GM12878 (cell line): ENCODE measurements around the gene ATF4. TPM values are rescaled to one million over a fixed set of nuclear protein-coding genes. Genes with fewer than 3 reads are reported as not detected.

Experiments
- CBX5 ChIP-seq: sonication (generic); IDR thresholded peaks from 2 replicates; pipeline ENCODE4 v1.6.1; 2016; ENCODE audit warnings: low read depth, moderate library complexity, mild to moderate bottlenecking, inconsistent platforms
- CREM ChIP-seq: IDR thresholded peaks from 2 replicates; pipeline ENCODE4 v1.6.1; 2014; ENCODE audit warnings: antibody characterized with exemption, low read depth
- E4F1 ChIP-seq: fragments of 450-650 bp; IDR thresholded peaks from 2 replicates; pipeline ENCODE4 v1.6.1; 2018; ENCODE audit warnings: borderline replicate concordance, mild to moderate bottlenecking; ENCODE audit not compliant: partially characterized antibody
- EED ChIP-seq: sonication (generic); IDR thresholded peaks from 2 replicates; pipeline ENCODE4 v1.6.1; 2016; ENCODE audit warnings: antibody characterized with exemption, low read depth
- EGR1 ChIP-seq, 2 experiments: IDR thresholded peaks; 1 replicate in 1 of 2; 2 replicates in 1 of 2; pipeline ENCODE4 v1.6.1; 2011 to 2012; ENCODE audit warnings: low read depth in 2 of 2, low read length in 2 of 2, borderline replicate concordance in 1 of 2, mild to moderate bottlenecking in 1 of 2, moderate library complexity in 1 of 2
- FOXM1 ChIP-seq: IDR thresholded peaks from 2 replicates; pipeline ENCODE4 v1.6.1; 2012; ENCODE audit warnings: low read depth, mild to moderate bottlenecking, inconsistent platforms, low read length, moderate library complexity
- HCFC1 ChIP-seq: fragments of 150-350 bp; IDR thresholded peaks from 2 replicates; pipeline ENCODE4 v1.6.1; 2014; ENCODE audit warnings: low read length
- IRF4 ChIP-seq: IDR thresholded peaks from 2 replicates; pipeline ENCODE4 v1.6.1; 2011; ENCODE audit warnings: low read depth, low read length
- MAX ChIP-seq: IDR thresholded peaks from 2 replicates; pipeline ENCODE4 v1.6.1; 2012; ENCODE audit warnings: low read depth, low read length, improper control_type of control experiment
- MEF2A ChIP-seq: IDR thresholded peaks from 2 replicates; pipeline ENCODE4 v1.6.1; 2011; ENCODE audit warnings: low read depth, mild to moderate bottlenecking, low read length, moderate library complexity; ENCODE audit not compliant: insufficient read depth
- RAD51 ChIP-seq: fragments of 450-650 bp; IDR thresholded peaks from 2 replicates; pipeline ENCODE4 v1.6.1; 2016; ENCODE audit warnings: moderate library complexity, mild to moderate bottlenecking, inconsistent platforms
- RCOR1 ChIP-seq: conservative IDR thresholded peaks from 2 replicates; pipeline ENCODE4 v1.6.1; 2012; ENCODE audit warnings: low read depth, low read length, improper control_type of control experiment
- SIN3A ChIP-seq: IDR thresholded peaks from 2 replicates; pipeline ENCODE4 v1.6.1; 2012; ENCODE audit warnings: low read depth, low read length, improper control_type of control experiment
- SMAD1 ChIP-seq: fragments of 450-650 bp; IDR thresholded peaks from 2 replicates; pipeline ENCODE4 v1.6.1; 2018; ENCODE audit warnings: mild to moderate bottlenecking, low read depth; ENCODE audit not compliant: partially characterized antibody
- SP1 ChIP-seq: IDR thresholded peaks from one replicate; pipeline ENCODE4 v1.6.1; 2011; ENCODE audit warnings: low read depth, low read length
- TAF1 ChIP-seq: IDR thresholded peaks from 2 replicates; pipeline ENCODE4 v1.6.1; 2011; ENCODE audit warnings: mild to moderate bottlenecking, low read depth, low read length, borderline replicate concordance
- TARDBP ChIP-seq: IDR thresholded peaks from 2 replicates; pipeline ENCODE4 v1.6.1; 2016; ENCODE audit warnings: borderline replicate concordance
- TCF12 ChIP-seq: IDR thresholded peaks from 2 replicates; pipeline ENCODE4 v1.6.1; 2011; ENCODE audit warnings: low read depth, mild to moderate bottlenecking, low read length
- YBX1 ChIP-seq: fragments of 450-650 bp; IDR thresholded peaks from 2 replicates; pipeline ENCODE4 v1.6.1; 2016; ENCODE audit warnings: antibody characterized with exemption
- polyA plus RNA-seq, 11 experiments: library from polyadenylated mRNA; depleted of rRNA in 4 of 11; unstranded in 6 of 11; stranded (reverse) in 5 of 11; fragments of >200 nt; fragmentation: Nextera tagmentation in 4 of 11; fragmentation: Illumina TruSeq in 1 of 11; extraction: Ambion mirVana in 4 of 11; extraction: Trizol in 1 of 11; gene quantifications; 1 replicate in 1 of 11; 2 replicates in 10 of 11; pipeline versions ENCODE4 v1.2.1 to v1.2.3, GENCODE V29; 2011 to 2016; ENCODE audit warnings: inconsistent platforms in 2 of 11, missing spikeins in 2 of 11, low read depth in 1 of 11
- total RNA-seq, 4 experiments: library from RNA; depleted of rRNA in 3 of 4; stranded (reverse); fragments of >200 nt in 3 of 4; fragmentation: Illumina TruSeq in 1 of 4; extraction: Trizol in 1 of 4; gene quantifications; 2 replicates each; pipeline versions ENCODE4 v1.2.1 to v1.2.3, GENCODE V29; 2013 to 2021
- TF ChIP-seq, protein P1 (sequence below): fragments of 450-650 bp; IDR thresholded peaks from 2 replicates; pipeline ENCODE4 v1.6.1; 2017; ENCODE audit warnings: mild to moderate bottlenecking, moderate library complexity
- TF ChIP-seq, protein P2 (sequence below): fragments of 150-350 bp; IDR thresholded peaks from 2 replicates; pipeline ENCODE4 v1.6.1; 2014; ENCODE audit warnings: mild to moderate bottlenecking, low read depth, low read length
- TF ChIP-seq, protein P3 (sequence below): IDR thresholded peaks from 2 replicates; pipeline ENCODE4 v1.6.1; 2011; ENCODE audit warnings: borderline replicate concordance, low read depth, mild to moderate bottlenecking, moderate library complexity, low read length; ENCODE audit not compliant: insufficient read depth, poor library complexity, severe bottlenecking

The ATF4 gene
- total and polyA plus RNA-seq, 10 of the 15 experiments (the other 5 are each of a cell fraction or from before 2014, with no cell fraction given), result 88.3 to 605 (median 320) TPM

- TF ChIP-seq E4F1 (no peak), HCFC1 (peak; percentile 92), EGR1 (IDR thresholded peaks at IDR 0.05; ENCODE audit: borderline replicate concordance in 1 of 2, low read depth in 2 of 2, low read length in 2 of 2) (no peak), RCOR1 (no peak), SIN3A (no peak), MEF2A (no peak), IRF4 (no peak), RAD51 (peak; percentile 93), TAF1 (no peak), EED (no peak), SMAD1 (no peak), TCF12 (no peak), CBX5 (no peak), TARDBP (no peak), FOXM1 (no peak), MAX (peak; percentile 86), CREM (peak; percentile 62; the same call in 1 of the 2 replicates), YBX1 (no peak), SP1 (peak; percentile 49)
- TF ChIP-seq, protein P1, sequence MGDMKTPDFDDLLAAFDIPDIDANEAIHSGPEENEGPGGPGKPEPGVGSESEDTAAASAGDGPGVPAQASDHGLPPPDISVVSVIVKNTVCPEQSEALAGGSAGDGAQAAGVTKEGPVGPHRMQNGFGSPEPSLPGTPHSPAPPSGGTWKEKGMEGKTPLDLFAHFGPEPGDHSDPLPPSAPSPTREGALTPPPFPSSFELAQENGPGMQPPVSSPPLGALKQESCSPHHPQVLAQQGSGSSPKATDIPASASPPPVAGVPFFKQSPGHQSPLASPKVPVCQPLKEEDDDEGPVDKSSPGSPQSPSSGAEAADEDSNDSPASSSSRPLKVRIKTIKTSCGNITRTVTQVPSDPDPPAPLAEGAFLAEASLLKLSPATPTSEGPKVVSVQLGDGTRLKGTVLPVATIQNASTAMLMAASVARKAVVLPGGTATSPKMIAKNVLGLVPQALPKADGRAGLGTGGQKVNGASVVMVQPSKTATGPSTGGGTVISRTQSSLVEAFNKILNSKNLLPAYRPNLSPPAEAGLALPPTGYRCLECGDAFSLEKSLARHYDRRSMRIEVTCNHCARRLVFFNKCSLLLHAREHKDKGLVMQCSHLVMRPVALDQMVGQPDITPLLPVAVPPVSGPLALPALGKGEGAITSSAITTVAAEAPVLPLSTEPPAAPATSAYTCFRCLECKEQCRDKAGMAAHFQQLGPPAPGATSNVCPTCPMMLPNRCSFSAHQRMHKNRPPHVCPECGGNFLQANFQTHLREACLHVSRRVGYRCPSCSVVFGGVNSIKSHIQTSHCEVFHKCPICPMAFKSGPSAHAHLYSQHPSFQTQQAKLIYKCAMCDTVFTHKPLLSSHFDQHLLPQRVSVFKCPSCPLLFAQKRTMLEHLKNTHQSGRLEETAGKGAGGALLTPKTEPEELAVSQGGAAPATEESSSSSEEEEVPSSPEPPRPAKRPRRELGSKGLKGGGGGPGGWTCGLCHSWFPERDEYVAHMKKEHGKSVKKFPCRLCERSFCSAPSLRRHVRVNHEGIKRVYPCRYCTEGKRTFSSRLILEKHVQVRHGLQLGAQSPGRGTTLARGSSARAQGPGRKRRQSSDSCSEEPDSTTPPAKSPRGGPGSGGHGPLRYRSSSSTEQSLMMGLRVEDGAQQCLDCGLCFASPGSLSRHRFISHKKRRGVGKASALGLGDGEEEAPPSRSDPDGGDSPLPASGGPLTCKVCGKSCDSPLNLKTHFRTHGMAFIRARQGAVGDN, result no peak
- TF ChIP-seq, protein P2, sequence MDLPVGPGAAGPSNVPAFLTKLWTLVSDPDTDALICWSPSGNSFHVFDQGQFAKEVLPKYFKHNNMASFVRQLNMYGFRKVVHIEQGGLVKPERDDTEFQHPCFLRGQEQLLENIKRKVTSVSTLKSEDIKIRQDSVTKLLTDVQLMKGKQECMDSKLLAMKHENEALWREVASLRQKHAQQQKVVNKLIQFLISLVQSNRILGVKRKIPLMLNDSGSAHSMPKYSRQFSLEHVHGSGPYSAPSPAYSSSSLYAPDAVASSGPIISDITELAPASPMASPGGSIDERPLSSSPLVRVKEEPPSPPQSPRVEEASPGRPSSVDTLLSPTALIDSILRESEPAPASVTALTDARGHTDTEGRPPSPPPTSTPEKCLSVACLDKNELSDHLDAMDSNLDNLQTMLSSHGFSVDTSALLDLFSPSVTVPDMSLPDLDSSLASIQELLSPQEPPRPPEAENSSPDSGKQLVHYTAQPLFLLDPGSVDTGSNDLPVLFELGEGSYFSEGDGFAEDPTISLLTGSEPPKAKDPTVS, result no peak
- TF ChIP-seq, protein P3, sequence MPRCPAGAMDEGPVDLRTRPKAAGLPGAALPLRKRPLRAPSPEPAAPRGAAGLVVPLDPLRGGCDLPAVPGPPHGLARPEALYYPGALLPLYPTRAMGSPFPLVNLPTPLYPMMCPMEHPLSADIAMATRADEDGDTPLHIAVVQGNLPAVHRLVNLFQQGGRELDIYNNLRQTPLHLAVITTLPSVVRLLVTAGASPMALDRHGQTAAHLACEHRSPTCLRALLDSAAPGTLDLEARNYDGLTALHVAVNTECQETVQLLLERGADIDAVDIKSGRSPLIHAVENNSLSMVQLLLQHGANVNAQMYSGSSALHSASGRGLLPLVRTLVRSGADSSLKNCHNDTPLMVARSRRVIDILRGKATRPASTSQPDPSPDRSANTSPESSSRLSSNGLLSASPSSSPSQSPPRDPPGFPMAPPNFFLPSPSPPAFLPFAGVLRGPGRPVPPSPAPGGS, result no peak
Measured at GRCh38 chr22:39490135-39490798, 30.1 kb upstream of the ATF4 start (continued).
